K562 (cell line): ENCODE measurements around the gene IQCC. TPM values are rescaled to one million over a fixed set of nuclear protein-coding genes. Genes with fewer than 3 reads are reported as not detected.
A peak's percentile ranks its signal among the peaks of the same experiment; 100 is the strongest.

Source experiments
- ARNT ChIP-seq, 2 experiments: fragments of 450-650 bp; IDR thresholded peaks; 2 replicates each; pipeline ENCODE4 v1.6.1; 2016; ENCODE audit warnings: mild to moderate bottlenecking in 1 of 2
- ASH1L ChIP-seq: fragments of 450-650 bp; IDR thresholded peaks from 2 replicates; pipeline ENCODE4 v1.6.1; 2018; ENCODE audit warnings: borderline replicate concordance, mild to moderate bottlenecking, low read depth; ENCODE audit not compliant: partially characterized antibody
- CBX2 ChIP-seq: fragments of 200-600 bp; sonication (generic); IDR thresholded peaks from one replicate; pipeline ENCODE4 v1.6.1; 2012; ENCODE audit warnings: mild to moderate bottlenecking, low read length, inconsistent platforms; ENCODE audit not compliant: insufficient read depth, poor library complexity, severe bottlenecking
- CREM ChIP-seq: IDR thresholded peaks from 2 replicates; pipeline ENCODE4 v1.6.1; 2014; ENCODE audit warnings: antibody characterized with exemption, low read depth
- HDAC6 ChIP-seq: IDR thresholded peaks from 2 replicates; pipeline ENCODE4 v1.6.1; 2012; ENCODE audit warnings: low read depth, mild to moderate bottlenecking, control low read depth, inconsistent platforms, low read length, moderate library complexity
- KLF13 ChIP-seq: fragments of 450-650 bp; IDR thresholded peaks from 2 replicates; pipeline ENCODE4 v1.6.1; 2016; ENCODE audit warnings: missing genetic modification characterization, low read depth, mild to moderate bottlenecking, missing compliant biosample characterization, moderate library complexity, borderline replicate concordance
- NFYB ChIP-seq: IDR thresholded peaks from 2 replicates; pipeline ENCODE4 v1.6.1; 2011; ENCODE audit warnings: mild to moderate bottlenecking, moderate library complexity; ENCODE audit not compliant: insufficient read length; ENCODE audit errors: extremely low read depth
- PHF8 ChIP-seq: fragments of 200-600 bp; sonication (generic); IDR thresholded peaks from 2 replicates; pipeline ENCODE4 v1.6.1; 2012; ENCODE audit warnings: mixed run types, mild to moderate bottlenecking, inconsistent platforms, low read length, moderate library complexity, borderline replicate concordance
- TARDBP ChIP-seq: fragments of 450-650 bp; IDR thresholded peaks from 2 replicates; pipeline ENCODE4 v1.6.1; 2016
- TOE1 ChIP-seq, 2 experiments: fragments of 450-650 bp in 1 of 2; sonication (generic) in 1 of 2; formaldehyde crosslinking in 1 of 2; IDR thresholded peaks; 2 replicates each; pipeline versions ENCODE4 v1.7.1 to v1.8.0; 2016 to 2022; ENCODE audit warnings: borderline replicate concordance in 2 of 2, mild to moderate bottlenecking in 2 of 2, antibody characterized with exemption in 1 of 2, inconsistent platforms in 1 of 2, low read depth in 1 of 2, missing genetic modification reagents in 1 of 2, moderate library complexity in 1 of 2
- TRIM24 ChIP-seq, 2 experiments: fragments of 450-650 bp; IDR thresholded peaks; 2 replicates each; pipeline ENCODE4 v1.6.1; 2016
- YY1 ChIP-seq, 3 experiments: IDR thresholded peaks; 2 replicates each; pipeline ENCODE4 v1.6.1; 2011; ENCODE audit warnings: low read length in 2 of 3, mild to moderate bottlenecking in 2 of 3, moderate library complexity in 2 of 3, borderline replicate concordance in 1 of 3, control low read depth in 1 of 3, low read depth in 1 of 3; ENCODE audit not compliant: insufficient read depth in 3 of 3, insufficient replicate concordance in 2 of 3, control insufficient read depth in 1 of 3, insufficient read length in 1 of 3; ENCODE audit errors: extremely low read depth in 1 of 3
- ZBTB7A ChIP-seq: IDR thresholded peaks from 2 replicates; pipeline ENCODE4 v1.6.1; 2011; ENCODE audit warnings: low read depth, mild to moderate bottlenecking, low read length, moderate library complexity, borderline replicate concordance; ENCODE audit not compliant: control insufficient read depth
- ZNF143 ChIP-seq: sonication (generic); formaldehyde crosslinking; IDR thresholded peaks from 2 replicates; pipeline ENCODE4 v1.9.0; 2022; ENCODE audit warnings: mild to moderate bottlenecking, missing genetic modification reagents
- ZNF217 ChIP-seq: sonication (generic); formaldehyde crosslinking; IDR thresholded peaks from 2 replicates; pipeline ENCODE4 v1.8.0; 2022; ENCODE audit warnings: mild to moderate bottlenecking, missing genetic modification reagents
- ZNF431 ChIP-seq: sonication (generic); formaldehyde crosslinking; IDR thresholded peaks from 2 replicates; pipeline ENCODE4 v1.8.0; 2022; ENCODE audit warnings: mild to moderate bottlenecking, missing genetic modification reagents
- ZNF445 ChIP-seq: fragments of 250-450 bp; sonication (Bioruptor Pico); IDR thresholded peaks from 2 replicates; pipeline ENCODE4 v1.4.0; 2020; ENCODE audit warnings: low read depth, mild to moderate bottlenecking, moderate library complexity
- ZNF551 ChIP-seq: fragments of 250-450 bp; sonication (Bioruptor Pico); IDR thresholded peaks from 2 replicates; pipeline ENCODE4 v1.5.0; 2021; ENCODE audit warnings: mild to moderate bottlenecking, moderate library complexity
- polyA plus RNA-seq, 8 experiments: library from polyadenylated mRNA; depleted of rRNA in 4 of 8; stranded (reverse) in 5 of 8; unstranded in 3 of 8; fragments of >200 nt; fragmentation: Nextera tagmentation in 2 of 8; fragmentation: Illumina TruSeq in 1 of 8; extraction: Ambion mirVana in 2 of 8; extraction: Trizol in 1 of 8; gene quantifications; 2 replicates each; pipeline versions ENCODE4 v1.2.1 to v1.2.3, GENCODE V29; 2011 to 2014; ENCODE audit warnings: inconsistent platforms in 1 of 8, missing spikeins in 1 of 8
- total RNA-seq, 7 experiments: library from RNA; depleted of rRNA in 6 of 7; stranded (reverse); fragments of >200 nt in 6 of 7; fragmentation: Illumina TruSeq in 2 of 7; extraction: Trizol in 2 of 7; gene quantifications; 2 replicates each; pipeline versions ENCODE4 v1.2.1 to v1.2.3, GENCODE V29; 2011 to 2021; ENCODE audit warnings: low replicate concordance in 1 of 7
- TF ChIP-seq, protein P1 (sequence below): fragments of 250-450 bp; sonication (Bioruptor Pico); IDR thresholded peaks from 2 replicates; pipeline ENCODE4 v1.4.0; 2020
- TF ChIP-seq, protein P2 (sequence below): conservative IDR thresholded peaks from 2 replicates; pipeline ENCODE4 v1.6.1; 2011; ENCODE audit warnings: low read depth, mild to moderate bottlenecking, low read length; ENCODE audit not compliant: control insufficient read depth
- TF ChIP-seq, protein P3 (sequence below), 2 experiments: fragments of 450-650 bp; conservative IDR thresholded peaks; 2 replicates each; pipeline ENCODE4 v1.6.1; 2017; ENCODE audit warnings: mild to moderate bottlenecking in 2 of 2, moderate library complexity in 2 of 2

The IQCC gene
- total and polyA plus RNA-seq, 9 of the 15 experiments (the other 6 are each of a cell fraction or from before 2014, with no cell fraction given) = 8.1 to 16.5 (median 10.7) TPM

DNA sequence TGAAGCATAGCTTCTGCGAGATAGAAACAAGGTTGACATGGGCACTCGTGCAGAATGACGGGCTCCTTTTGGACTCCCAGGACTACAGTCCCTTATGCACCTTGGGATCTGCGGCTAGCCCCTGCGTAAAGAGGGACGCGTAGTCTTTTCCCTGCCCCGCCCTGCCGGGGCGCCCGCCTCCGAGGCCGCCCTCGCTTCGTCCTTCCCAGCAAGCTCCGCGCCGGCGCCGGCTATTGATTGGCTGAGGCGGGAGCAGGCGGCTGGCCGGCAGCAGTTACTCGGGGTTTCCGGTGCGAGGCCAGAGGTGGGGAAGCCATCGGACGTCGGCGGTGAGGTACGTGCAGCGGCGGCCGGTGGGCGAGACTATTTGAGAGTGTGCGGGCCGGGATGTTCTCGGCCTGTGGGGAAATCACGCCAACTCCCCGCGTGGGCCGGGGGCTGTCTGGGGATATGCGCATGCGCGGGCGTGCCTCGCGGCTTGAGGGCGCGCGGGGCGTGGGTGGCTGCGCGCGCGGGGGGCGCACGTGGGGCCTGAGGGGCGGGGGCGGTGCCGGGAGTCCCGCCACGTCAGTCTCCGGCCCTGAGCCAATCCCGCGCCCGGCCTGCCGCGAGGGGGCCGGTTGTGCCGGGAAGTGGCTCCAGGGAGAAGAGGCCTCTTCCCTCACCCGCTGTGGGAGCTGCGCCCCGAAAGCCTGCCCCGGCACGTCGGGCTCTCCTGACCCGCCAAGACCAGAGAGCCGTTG, 25.9 kb upstream of the IQCC start, which contains the start of gene TXLNA (continued):
- TF ChIP-seq TARDBP = peak; percentile 98
- TF ChIP-seq NFYB = peak; percentile 83
- TF ChIP-seq, protein P1, sequence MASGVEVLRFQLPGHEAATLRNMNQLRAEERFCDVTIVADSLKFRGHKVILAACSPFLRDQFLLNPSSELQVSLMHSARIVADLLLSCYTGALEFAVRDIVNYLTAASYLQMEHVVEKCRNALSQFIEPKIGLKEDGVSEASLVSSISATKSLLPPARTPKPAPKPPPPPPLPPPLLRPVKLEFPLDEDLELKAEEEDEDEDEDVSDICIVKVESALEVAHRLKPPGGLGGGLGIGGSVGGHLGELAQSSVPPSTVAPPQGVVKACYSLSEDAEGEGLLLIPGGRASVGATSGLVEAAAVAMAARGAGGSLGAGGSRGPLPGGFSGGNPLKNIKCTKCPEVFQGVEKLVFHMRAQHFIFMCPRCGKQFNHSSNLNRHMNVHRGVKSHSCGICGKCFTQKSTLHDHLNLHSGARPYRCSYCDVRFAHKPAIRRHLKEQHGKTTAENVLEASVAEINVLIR = peak; percentile 57; the same call in 1 of the 2 replicates
- TF ChIP-seq ZNF431 = 0 out of 2 replicates have a peak, but pooled peaks have one; percentile 65
- TF ChIP-seq ZNF143 (CRISPR knock-in tag) = peak; percentile 85
- TF ChIP-seq ASH1L = no peak
- no peak for TF ChIP-seq CBX2
- peak; percentile 93 for TF ChIP-seq KLF13 (tag)
- TF ChIP-seq ZNF551 (CRISPR knock-in tag) = no peak
- no peak for TF ChIP-seq ZNF445 (CRISPR knock-in tag)
- TF ChIP-seq PHF8 = peak; percentile 94
- TF ChIP-seq YY1 (IDR thresholded peaks at IDR 0.05; ENCODE audit: borderline replicate concordance in 1 of 3, control insufficient read depth in 1 of 3, extremely low read depth in 1 of 3, insufficient read depth in 3 of 3, insufficient read length in 1 of 3, insufficient replicate concordance in 2 of 3, low read depth in 1 of 3, low read length in 2 of 3) = peak; percentile 11 to 74 (median 63)
- peak in 1 of 2 experiments; percentile 35; a peak in 1 of 4 replicates for TF ChIP-seq TRIM24 (IDR thresholded peaks at IDR 0.05)
- TF ChIP-seq CREM = peak; percentile 79
- TF ChIP-seq, protein P2, sequence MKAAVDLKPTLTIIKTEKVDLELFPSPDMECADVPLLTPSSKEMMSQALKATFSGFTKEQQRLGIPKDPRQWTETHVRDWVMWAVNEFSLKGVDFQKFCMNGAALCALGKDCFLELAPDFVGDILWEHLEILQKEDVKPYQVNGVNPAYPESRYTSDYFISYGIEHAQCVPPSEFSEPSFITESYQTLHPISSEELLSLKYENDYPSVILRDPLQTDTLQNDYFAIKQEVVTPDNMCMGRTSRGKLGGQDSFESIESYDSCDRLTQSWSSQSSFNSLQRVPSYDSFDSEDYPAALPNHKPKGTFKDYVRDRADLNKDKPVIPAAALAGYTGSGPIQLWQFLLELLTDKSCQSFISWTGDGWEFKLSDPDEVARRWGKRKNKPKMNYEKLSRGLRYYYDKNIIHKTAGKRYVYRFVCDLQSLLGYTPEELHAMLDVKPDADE = 0 out of 2 replicates have a peak, but pooled peaks have one; percentile 25
- 0 out of 2 replicates have a peak, but pooled peaks have one; percentile 62 for TF ChIP-seq TOE1 (IDR thresholded peaks at IDR 0.05; ENCODE audit: borderline replicate concordance)
- peak; percentile 78 for TF ChIP-seq TOE1 (CRISPR knock-in tag; IDR thresholded peaks at IDR 0.05; ENCODE audit: borderline replicate concordance, low read depth)
- TF ChIP-seq, protein P3, sequence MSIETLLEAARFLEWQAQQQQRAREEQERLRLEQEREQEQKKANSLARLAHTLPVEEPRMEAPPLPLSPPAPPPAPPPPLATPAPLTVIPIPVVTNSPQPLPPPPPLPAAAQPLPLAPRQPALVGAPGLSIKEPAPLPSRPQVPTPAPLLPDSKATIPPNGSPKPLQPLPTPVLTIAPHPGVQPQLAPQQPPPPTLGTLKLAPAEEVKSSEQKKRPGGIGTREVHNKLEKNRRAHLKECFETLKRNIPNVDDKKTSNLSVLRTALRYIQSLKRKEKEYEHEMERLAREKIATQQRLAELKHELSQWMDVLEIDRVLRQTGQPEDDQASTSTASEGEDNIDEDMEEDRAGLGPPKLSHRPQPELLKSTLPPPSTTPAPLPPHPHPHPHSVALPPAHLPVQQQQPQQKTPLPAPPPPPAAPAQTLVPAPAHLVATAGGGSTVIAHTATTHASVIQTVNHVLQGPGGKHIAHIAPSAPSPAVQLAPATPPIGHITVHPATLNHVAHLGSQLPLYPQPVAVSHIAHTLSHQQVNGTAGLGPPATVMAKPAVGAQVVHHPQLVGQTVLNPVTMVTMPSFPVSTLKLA (conservative IDR thresholded peaks at IDR 0.05) = peak; percentile 95 to 98
- TF ChIP-seq HDAC6 = no peak
- no peak for TF ChIP-seq ZNF217
- peak; percentile 80; the same call in 1 of the 2 replicates for TF ChIP-seq ZBTB7A
- TF ChIP-seq ARNT (IDR thresholded peaks at IDR 0.05) = no peak
